ENCODE data around the gene RAB20. TPM values are rescaled to one million over a fixed set of nuclear protein-coding genes. Genes with fewer than 3 reads are reported as not detected.

Gene RAB20
- total RNA-seq, 2 donors from 2014 or later, result 1.2 to 1.4 TPM

DNA sequence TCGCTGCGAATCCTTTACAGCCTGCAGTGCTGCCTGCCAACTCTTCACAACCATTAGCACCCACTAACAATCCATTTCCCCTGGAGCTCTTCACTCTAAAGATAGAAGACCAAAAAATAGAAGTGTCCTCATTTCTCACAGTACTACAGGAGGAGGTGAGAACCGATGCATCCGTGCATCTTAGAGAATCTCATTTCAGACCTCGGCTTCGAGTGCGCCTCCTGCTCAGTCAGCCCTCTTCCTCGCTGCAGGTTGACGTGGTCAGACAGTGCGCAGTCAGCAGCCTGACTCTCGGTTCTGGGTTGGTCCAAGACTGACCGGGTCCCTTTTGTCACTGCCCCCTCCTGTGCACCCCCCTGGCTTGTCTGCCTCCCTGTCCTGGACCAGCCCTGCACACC lies 85.3 kb downstream of the RAB20 start:
- peaks cover 41% of the 10 kb centered on the region for H3K27me3 Mint-ChIP-seq
- no peak overlapping the region for H3K27ac Mint-ChIP-seq
- H3K4me3 Mint-ChIP-seq, result no peak overlapping the region
- no peak for ATAC-seq
- no peaks in the 10 kb centered on the region for H3K9me3 ChIP-seq (ENCODE audit: control insufficient read depth, low read length, poor library complexity, severe bottlenecking)
- H3K36me3 Mint-ChIP-seq (ENCODE audit: low read depth), result no peaks in the 10 kb centered on the region
- no peak for DNase-seq
- peaks cover 2% of the 10 kb centered on the region for H3K4me1 Mint-ChIP-seq

- no peak overlapping the region for H3K27ac Mint-ChIP-seq
- DNase-seq, result no peak
- H3K4me1 Mint-ChIP-seq, result peaks cover 2% of the 10 kb centered on the region
- H3K4me3 Mint-ChIP-seq, result no peak overlapping the region
- no peaks in the 10 kb centered on the region for H3K9me3 ChIP-seq (ENCODE audit: control insufficient read depth, low read length, poor library complexity, severe bottlenecking)
- no peak for ATAC-seq
- peaks cover 47% of the 10 kb centered on the region for H3K27me3 Mint-ChIP-seq
- no peaks in the 10 kb centered on the region for H3K36me3 Mint-ChIP-seq (ENCODE audit: low read depth)
Observed at GRCh38 chr13:110475550-110476219, 85.8 kb downstream of the RAB20 start.

GRCh38 chr13:110475117-110475516 lies 86.4 kb downstream of the RAB20 start:
- peaks cover 51% of the 10 kb centered on the region for H3K27me3 Mint-ChIP-seq
- H3K4me3 Mint-ChIP-seq, result no peak overlapping the region
- ATAC-seq (no peak), DNase-seq (no peak)
- H3K27ac Mint-ChIP-seq, result no peak overlapping the region
- peaks cover 2% of the 10 kb centered on the region for H3K4me1 Mint-ChIP-seq
- no peaks in the 10 kb centered on the region for H3K36me3 Mint-ChIP-seq (ENCODE audit: low read depth)
- H3K9me3 ChIP-seq (ENCODE audit: control insufficient read depth, low read length, poor library complexity, severe bottlenecking), result no peaks in the 10 kb centered on the region

- ATAC-seq (no peak), DNase-seq (no peak)
- H3K4me1 Mint-ChIP-seq, result peaks cover 2% of the 10 kb centered on the region
- no peaks in the 10 kb centered on the region for H3K9me3 ChIP-seq (ENCODE audit: control insufficient read depth, low read length, poor library complexity, severe bottlenecking)
- H3K4me3 Mint-ChIP-seq, result no peak overlapping the region
- H3K27ac Mint-ChIP-seq, result no peak overlapping the region
- H3K36me3 Mint-ChIP-seq (ENCODE audit: low read depth), result no peaks in the 10 kb centered on the region
- H3K27me3 Mint-ChIP-seq, result peaks cover 51% of the 10 kb centered on the region
Observed at GRCh38 chr13:110474713-110475112, 86.8 kb downstream of the RAB20 start.

Other genes with a start within 250 kb of the RAB20 start
- 10 to 100 TPM; 17.7 to 22.9 TPM for gene NAXD, start 53.8 kb upstream of the RAB20 start, total RNA-seq
- 10 to 100 TPM; 57.7 to 74.6 TPM for gene CARS2, start 144.4 kb upstream of the RAB20 start, total RNA-seq
- gene ING1, start 152.0 kb upstream of the RAB20 start, total RNA-seq, result 10 to 100 TPM; 15.2 to 15.3 TPM